HG03108 (cell line): ENCODE data around the gene LAIR1.
"Not testable (repeated sequence)": the region's sequence is repeated elsewhere in the genome, so short reads cannot be mapped to it uniquely, and the experiment has no call there.

Experiments
- ATAC-seq: cut with Tn5 transposase; IDR thresholded peaks from one replicate; pipeline ENCODE4 v1.9.1; 2021; ENCODE audit warnings: moderate library complexity; ENCODE audit not compliant: unreplicated experiment

Gene LAIR1

GRCh38 chr19:54379187-54379678 is 14.5 kb upstream of the LAIR1 start:
- ATAC-seq, result no peak

- ATAC-seq, result no peak
These were observed 12.0 kb upstream of the LAIR1 start for GRCh38 chr19:54376610-54377285.

- ATAC-seq, result not testable (repeated sequence)
These were observed 10.6 kb upstream of the LAIR1 start for GRCh38 chr19:54375181-54375938.

GRCh38 chr19:54373781-54374631 is 9.3 kb upstream of the LAIR1 start:
- ATAC-seq, result no peak

- not testable (repeated sequence) for ATAC-seq
These were observed 6.7 kb upstream of the LAIR1 start for GRCh38 chr19:54371453-54371852.

- not testable (repeated sequence) for ATAC-seq
These were observed 5.7 kb upstream of the LAIR1 start for GRCh38 chr19:54370434-54370796.

- not testable (repeated sequence) for ATAC-seq
These were observed 5.1 kb upstream of the LAIR1 start for GRCh38 chr19:54369688-54370433.

GRCh38 chr19:54369082-54369687 is 4.5 kb upstream of the LAIR1 start:
- ATAC-seq, result no peak

- no peak for ATAC-seq
These were observed 2.1 kb upstream of the LAIR1 start for GRCh38 chr19:54366811-54367210.

- ATAC-seq, result not testable (repeated sequence)
These were observed 1.1 kb upstream of the LAIR1 start for GRCh38 chr19:54365798-54366197.

- ATAC-seq, result not testable (repeated sequence)
These were observed 2.9 kb downstream of the LAIR1 start for GRCh38 chr19:54361680-54362422.

GRCh38 chr19:54359149-54359820 is 5.4 kb downstream of the LAIR1 start:
- peak; percentile 67 for ATAC-seq

GRCh38 chr19:54357381-54357780 is 7.3 kb downstream of the LAIR1 start:
- no peak for ATAC-seq

GRCh38 chr19:54356444-54357056 is 8.2 kb downstream of the LAIR1 start:
- ATAC-seq, result no peak

- no peak for ATAC-seq
These were observed 9.1 kb downstream of the LAIR1 start for GRCh38 chr19:54355675-54356074.

- ATAC-seq, result no peak
These were observed 10.0 kb downstream of the LAIR1 start for GRCh38 chr19:54354761-54355160.

- ATAC-seq, result no peak
These were observed 12.2 kb downstream of the LAIR1 start for GRCh38 chr19:54352546-54352945.

GRCh38 chr19:54352041-54352440 is 12.7 kb downstream of the LAIR1 start:
- no peak for ATAC-seq

GRCh38 chr19:54351474-54351873 is 13.3 kb downstream of the LAIR1 start:
- ATAC-seq, result no peak
